SK-N-SH (cell line): Measurements from ENCODE around the gene GABRA5.

Experiments used
- CHD2 ChIP-seq: fragments of 150-350 bp; IDR thresholded peaks from 2 replicates; pipeline ENCODE4 v1.6.1; 2018; ENCODE audit warnings: low read length; ENCODE audit not compliant: partially characterized antibody
- EZH2phosphoT487 ChIP-seq: fragments of 200-600 bp; sonication (generic); IDR thresholded peaks from 2 replicates; pipeline ENCODE4 v1.6.1; 2017; ENCODE audit warnings: low read depth, mixed run types, mild to moderate bottlenecking, antibody characterized with exemption, moderate library complexity, borderline replicate concordance
- NFIC ChIP-seq: IDR thresholded peaks from 2 replicates; pipeline ENCODE4 v1.4.0; 2012; ENCODE audit warnings: borderline replicate concordance
- SIN3A ChIP-seq: IDR thresholded peaks from 2 replicates; pipeline ENCODE4 v1.6.1; 2012; ENCODE audit warnings: low read depth, mild to moderate bottlenecking, low read length, moderate library complexity, borderline replicate concordance
- TF ChIP-seq, protein P1 (sequence below): fragments of 200-600 bp; sonication (generic); IDR thresholded peaks from 2 replicates; pipeline ENCODE4 v1.6.1; 2017; ENCODE audit warnings: antibody characterized with exemption, mild to moderate bottlenecking, moderate library complexity

DNA sequence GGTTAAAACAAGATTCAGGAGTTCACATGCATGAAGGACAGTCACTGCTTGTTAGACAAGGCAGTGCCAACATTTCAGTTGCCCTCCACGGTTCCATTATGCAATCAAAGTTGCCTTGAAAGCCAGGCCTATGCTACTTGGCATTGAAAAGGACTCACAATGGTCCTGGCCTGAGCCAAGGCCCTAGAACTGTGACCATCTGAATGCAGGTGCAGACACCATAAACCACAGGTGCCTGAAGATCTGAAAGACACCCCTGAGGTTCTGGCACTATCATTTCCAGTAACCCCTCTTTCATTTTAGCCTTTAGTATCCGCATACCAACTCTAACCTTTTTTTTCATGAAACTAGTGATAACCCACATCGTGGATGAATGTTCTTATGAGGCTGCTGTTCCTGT is 2.8 kb downstream of the GABRA5 start:
- TF ChIP-seq, protein P1, sequence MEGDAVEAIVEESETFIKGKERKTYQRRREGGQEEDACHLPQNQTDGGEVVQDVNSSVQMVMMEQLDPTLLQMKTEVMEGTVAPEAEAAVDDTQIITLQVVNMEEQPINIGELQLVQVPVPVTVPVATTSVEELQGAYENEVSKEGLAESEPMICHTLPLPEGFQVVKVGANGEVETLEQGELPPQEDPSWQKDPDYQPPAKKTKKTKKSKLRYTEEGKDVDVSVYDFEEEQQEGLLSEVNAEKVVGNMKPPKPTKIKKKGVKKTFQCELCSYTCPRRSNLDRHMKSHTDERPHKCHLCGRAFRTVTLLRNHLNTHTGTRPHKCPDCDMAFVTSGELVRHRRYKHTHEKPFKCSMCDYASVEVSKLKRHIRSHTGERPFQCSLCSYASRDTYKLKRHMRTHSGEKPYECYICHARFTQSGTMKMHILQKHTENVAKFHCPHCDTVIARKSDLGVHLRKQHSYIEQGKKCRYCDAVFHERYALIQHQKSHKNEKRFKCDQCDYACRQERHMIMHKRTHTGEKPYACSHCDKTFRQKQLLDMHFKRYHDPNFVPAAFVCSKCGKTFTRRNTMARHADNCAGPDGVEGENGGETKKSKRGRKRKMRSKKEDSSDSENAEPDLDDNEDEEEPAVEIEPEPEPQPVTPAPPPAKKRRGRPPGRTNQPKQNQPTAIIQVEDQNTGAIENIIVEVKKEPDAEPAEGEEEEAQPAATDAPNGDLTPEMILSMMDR: no peak
- TF ChIP-seq EZH2phosphoT487 (no peak), SIN3A (no peak), CHD2 (no peak), NFIC (no peak)
